Tibial nerve (tissue), 4 donors: ENCODE data around the gene RIT1. TPM values are rescaled to one million over a fixed set of nuclear protein-coding genes. Genes with fewer than 3 reads are reported as not detected.
"Not testable (repeated sequence)": the region's sequence is repeated elsewhere in the genome, so short reads cannot be mapped to it uniquely, and the experiment has no call there.

Experiments used
- DNase-seq, 2 donors: peaks; one replicate each; pipeline ENCODE4 v3.0.0-alpha.2; 2019; ENCODE audit warnings: low spot score in 2 of 2
- H3K27ac ChIP-seq, 4 donors: fragments of 200-600 bp; sonication (generic) in 3 of 4; one replicate each; pipeline ENCODE4 v1.5.1; 2017 to 2019; ENCODE audit warnings: mild to moderate bottlenecking in 1 of 4
- H3K27me3 ChIP-seq, 2 donors: fragments of 200-600 bp; sonication (generic) in 1 of 2; one replicate each; pipeline versions ENCODE4 v1.5.1 to v1.6.0; 2017 to 2019
- H3K36me3 ChIP-seq, 3 donors: fragments of 200-600 bp; sonication (generic); one replicate each; pipeline ENCODE4 v1.5.1; 2018 to 2019
- H3K4me1 ChIP-seq, 4 donors: fragments of 200-600 bp; sonication (generic) in 3 of 4; one replicate each; pipeline ENCODE4 v1.5.1; 2017 to 2019
- H3K4me3 ChIP-seq, 4 donors: fragments of 200-600 bp; sonication (generic) in 3 of 4; one replicate each; pipeline ENCODE4 v1.5.1; 2017 to 2019; ENCODE audit warnings: mild to moderate bottlenecking in 1 of 4, moderate library complexity in 1 of 4
- H3K9me3 ChIP-seq, 4 donors: fragments of 200-600 bp; sonication (generic) in 3 of 4; one replicate each; pipeline ENCODE4 v1.5.1; 2017 to 2019
- EP300 ChIP-seq, 2 donors: sonication (generic); formaldehyde crosslinking; IDR thresholded peaks; one replicate each; pipeline ENCODE4 v1.6.1; 2017; ENCODE audit warnings: antibody characterized with exemption in 2 of 2, mild to moderate bottlenecking in 1 of 2
- POLR2A ChIP-seq, 2 donors: fragments of 450-650 bp; IDR thresholded peaks; one replicate each; pipeline ENCODE4 v1.6.1; 2017; ENCODE audit warnings: antibody characterized with exemption in 2 of 2, mild to moderate bottlenecking in 2 of 2, moderate library complexity in 2 of 2
- WGBS, 2 donors: methylation state at CpG; one replicate each; pipeline ENCODE4 v1.1.5; 2018; 5-methylcytosine and 5-hydroxymethylcytosine counted together
- total RNA-seq, 4 donors: library from RNA; depleted of rRNA; stranded (reverse); fragments of >200 nt; gene quantifications; one replicate each; pipeline ENCODE4 v1.1.0, GENCODE V29; 2016
- TF ChIP-seq, protein P1 (sequence below), 5 experiments: fragments of 200-600 bp in 3 of 5; fragments of 450-650 bp in 2 of 5; sonication (generic) in 3 of 5; IDR thresholded peaks; one replicate each; pipeline ENCODE4 v1.5.1; 2016 to 2019; ENCODE audit warnings: antibody characterized with exemption in 5 of 5, mild to moderate bottlenecking in 3 of 5, moderate library complexity in 2 of 5

Gene RIT1
- total RNA-seq, 4 donors from 2014 or later = 18.8 to 23.3 (median 20.7) TPM

DNA sequence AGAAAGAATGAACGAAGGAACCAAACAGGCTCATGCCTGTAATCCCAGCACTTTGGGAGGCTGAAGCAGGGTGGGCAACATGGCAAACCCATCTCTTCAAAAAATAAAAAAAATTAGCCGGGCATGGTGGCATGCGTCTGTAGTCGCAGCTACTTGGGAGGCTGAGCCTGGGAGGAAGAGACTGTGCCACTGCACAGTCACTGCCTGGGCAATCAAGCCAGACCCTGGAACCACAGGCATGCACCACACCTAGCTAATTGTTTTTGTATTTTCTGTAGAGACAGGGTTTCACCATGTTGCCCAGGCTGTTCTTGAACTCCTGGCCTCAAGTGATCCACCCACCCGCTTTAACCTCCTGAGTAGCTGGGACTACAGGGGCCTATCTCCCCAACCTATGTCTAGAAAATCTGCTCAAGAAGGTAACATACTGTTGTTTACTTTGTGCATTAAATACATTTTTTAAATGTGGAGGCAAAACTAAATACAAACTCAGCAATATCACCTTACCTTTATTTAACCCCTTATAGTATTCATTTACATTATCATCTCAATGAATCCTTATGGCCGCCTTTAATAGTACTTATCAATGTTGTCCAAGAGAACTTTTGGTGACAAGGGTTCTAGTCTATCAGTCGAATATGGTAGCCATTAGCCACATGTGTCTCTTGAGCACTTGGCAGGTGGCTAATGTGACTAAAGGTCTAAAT lies 20.3 kb upstream of the RIT1 start:
- peaks cover 10 to 63% (median 17%) of the 10 kb centered on the region in 3 donors for H3K36me3 ChIP-seq
- peak overlapping the region in 1 of 4 donors; percentile 22 for H3K4me3 ChIP-seq
- no peaks in the 10 kb centered on the region for H3K27me3 ChIP-seq
- H3K27ac ChIP-seq = no peak overlapping the region
- no peak for DNase-seq
- TF ChIP-seq, protein P1, sequence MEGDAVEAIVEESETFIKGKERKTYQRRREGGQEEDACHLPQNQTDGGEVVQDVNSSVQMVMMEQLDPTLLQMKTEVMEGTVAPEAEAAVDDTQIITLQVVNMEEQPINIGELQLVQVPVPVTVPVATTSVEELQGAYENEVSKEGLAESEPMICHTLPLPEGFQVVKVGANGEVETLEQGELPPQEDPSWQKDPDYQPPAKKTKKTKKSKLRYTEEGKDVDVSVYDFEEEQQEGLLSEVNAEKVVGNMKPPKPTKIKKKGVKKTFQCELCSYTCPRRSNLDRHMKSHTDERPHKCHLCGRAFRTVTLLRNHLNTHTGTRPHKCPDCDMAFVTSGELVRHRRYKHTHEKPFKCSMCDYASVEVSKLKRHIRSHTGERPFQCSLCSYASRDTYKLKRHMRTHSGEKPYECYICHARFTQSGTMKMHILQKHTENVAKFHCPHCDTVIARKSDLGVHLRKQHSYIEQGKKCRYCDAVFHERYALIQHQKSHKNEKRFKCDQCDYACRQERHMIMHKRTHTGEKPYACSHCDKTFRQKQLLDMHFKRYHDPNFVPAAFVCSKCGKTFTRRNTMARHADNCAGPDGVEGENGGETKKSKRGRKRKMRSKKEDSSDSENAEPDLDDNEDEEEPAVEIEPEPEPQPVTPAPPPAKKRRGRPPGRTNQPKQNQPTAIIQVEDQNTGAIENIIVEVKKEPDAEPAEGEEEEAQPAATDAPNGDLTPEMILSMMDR (IDR thresholded peaks at IDR 0.05) = no peak
- peaks cover 6 to 43% (median 38%) of the 10 kb centered on the region in 4 donors for H3K4me1 ChIP-seq
- H3K9me3 ChIP-seq = no peaks in the 10 kb centered on the region
- 56 to 58% methylated on average over 7 of the region's 7 CpGs for WGBS, 2 donors

DNA sequence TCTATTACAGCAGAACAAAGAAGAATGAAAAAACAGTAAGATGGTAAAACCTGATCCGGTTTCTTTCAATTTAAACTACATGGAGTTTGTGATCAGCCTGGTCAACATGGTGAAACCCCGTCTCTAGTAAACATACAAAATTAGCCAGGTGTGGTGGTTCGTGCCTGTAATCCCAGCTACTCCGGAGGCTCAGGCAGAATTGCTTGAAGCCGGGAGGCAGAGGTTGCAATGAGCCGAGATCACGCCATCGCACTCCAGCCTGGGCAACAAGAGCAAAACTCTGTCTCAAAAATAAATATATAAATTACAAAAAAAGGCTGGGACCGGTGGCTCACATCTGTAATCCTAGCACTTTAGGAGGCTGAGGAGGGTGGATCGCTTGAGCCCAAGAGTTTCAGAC lies 19.6 kb upstream of the RIT1 start:
- Histone ChIP-seq H3K4me1 (peaks cover 6 to 43% (median 38%) of the 10 kb centered on the region in 4 donors), H3K4me3 (peak overlapping the region in 1 of 4 donors; percentile 22), H3K36me3 (peaks cover 11 to 70% (median 25%) of the 10 kb centered on the region in 3 donors)
- not testable (repeated sequence) for H3K9me3 ChIP-seq, H3K27me3 ChIP-seq, H3K27ac ChIP-seq, DNase-seq
- whole genome bisulfite sequencing, 2 donors = 62 to 74% methylated on average over 10 of the region's 10 CpGs

DNA sequence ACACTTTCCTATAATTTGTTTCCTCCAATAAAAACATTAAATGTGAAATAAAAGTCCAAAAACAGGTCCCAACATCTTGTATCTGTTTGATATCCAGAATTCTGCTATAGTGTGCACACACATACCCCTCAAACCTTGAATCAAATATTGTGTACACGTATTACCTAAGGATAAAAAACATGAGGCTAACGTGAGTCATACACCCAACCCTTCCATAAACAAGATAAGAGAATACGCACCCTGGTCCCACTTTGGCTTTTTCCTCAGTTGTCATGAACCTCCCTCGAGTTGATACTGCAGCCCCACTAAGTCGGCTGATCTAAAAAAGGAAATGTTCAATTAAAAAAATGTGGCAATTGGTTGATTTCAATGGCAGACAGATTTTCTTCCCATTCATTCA lies 17.9 kb upstream of the RIT1 start:
- peaks cover 15 to 87% (median 40%) of the 10 kb centered on the region in 3 donors for H3K36me3 ChIP-seq
- DNase-seq = no peak
- no peak overlapping the region for H3K4me3 ChIP-seq
- TF ChIP-seq EP300 (IDR thresholded peaks at IDR 0.05) (no peak), POLR2A (IDR thresholded peaks at IDR 0.05) (no peak)
- TF ChIP-seq, protein P1 (IDR thresholded peaks at IDR 0.05) = no peak
- H3K4me1 ChIP-seq = peaks cover 6 to 40% (median 35%) of the 10 kb centered on the region in 4 donors
- no peaks in the 10 kb centered on the region for H3K27me3 ChIP-seq
- no peak overlapping the region for H3K27ac ChIP-seq
- H3K9me3 ChIP-seq = no peaks in the 10 kb centered on the region
- WGBS, 2 donors = 77% methylated on average over 5 of the region's 5 CpGs

DNA sequence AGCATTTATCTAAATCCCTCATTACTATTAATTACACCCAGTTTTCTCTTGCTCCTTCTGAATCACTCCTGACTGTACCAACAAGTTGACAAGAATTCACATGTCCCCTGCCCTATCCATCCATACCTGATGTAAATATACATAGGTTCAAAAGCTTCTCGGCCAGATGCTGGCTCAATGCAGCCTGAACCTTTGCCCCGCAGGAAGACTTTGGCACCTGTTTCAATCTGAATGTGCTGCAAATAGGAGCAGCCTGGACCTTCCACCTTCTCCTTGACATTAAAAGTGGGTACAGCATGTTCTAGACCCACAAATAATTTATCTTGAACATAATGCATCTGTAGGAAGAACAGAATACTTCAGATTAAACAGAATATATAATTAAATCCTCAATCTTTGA lies 14.4 kb upstream of the RIT1 start:
- 93 to 94% methylated on average over 2 of the region's 2 CpGs for WGBS, 2 donors
- peaks cover 0 to 7% (median 4%) of the 10 kb centered on the region in 4 donors for H3K4me1 ChIP-seq
- no peak for DNase-seq
- H3K27me3 ChIP-seq = no peaks in the 10 kb centered on the region
- no peak overlapping the region for H3K27ac ChIP-seq
- no peak overlapping the region for H3K4me3 ChIP-seq
- H3K36me3 ChIP-seq = peaks cover 15 to 99% (median 62%) of the 10 kb centered on the region in 3 donors
- no peaks in the 10 kb centered on the region for H3K9me3 ChIP-seq
- TF ChIP-seq POLR2A (IDR thresholded peaks at IDR 0.05) (no peak), EP300 (IDR thresholded peaks at IDR 0.05) (no peak)
- TF ChIP-seq, protein P1 (IDR thresholded peaks at IDR 0.05) = no peak

DNA sequence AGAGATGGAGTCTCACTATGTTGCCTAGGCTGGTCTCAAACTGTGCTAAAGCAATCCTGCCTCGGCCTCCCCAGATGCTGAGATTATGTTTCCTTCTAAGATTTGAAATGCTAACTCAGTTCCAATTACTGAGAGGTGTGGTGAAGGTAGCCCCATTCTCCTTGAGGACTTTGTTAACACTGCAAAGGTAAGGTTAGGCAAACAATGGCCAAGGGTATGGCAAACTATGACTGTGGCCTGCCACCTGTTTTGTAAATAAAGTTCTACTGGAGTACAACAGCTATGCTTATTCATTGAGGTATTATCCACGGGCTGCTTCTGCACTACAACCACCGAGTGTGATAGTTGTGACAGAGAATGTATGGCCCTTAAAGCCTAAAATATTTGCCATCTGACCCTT lies 9.6 kb upstream of the RIT1 start:
- Histone ChIP-seq H3K4me1 (no peaks in the 10 kb centered on the region), H3K9me3 (no peaks in the 10 kb centered on the region), H3K36me3 (peaks cover 7 to 100% (median 72%) of the 10 kb centered on the region in 3 donors), H3K27me3 (no peaks in the 10 kb centered on the region), H3K27ac (no peak overlapping the region), H3K4me3 (no peak overlapping the region)
- DNase-seq = no peak
- WGBS, 2 donors = 92 to 95% methylated on average over 3 of the region's 3 CpGs
- TF ChIP-seq, protein P1 (IDR thresholded peaks at IDR 0.05) = no peak
- no peak for TF ChIP-seq POLR2A (IDR thresholded peaks at IDR 0.05)
- no peak for TF ChIP-seq EP300 (IDR thresholded peaks at IDR 0.05)
